ENCODE measurements around the gene PRKAR2A.

PRKAR2A gene

DNA sequence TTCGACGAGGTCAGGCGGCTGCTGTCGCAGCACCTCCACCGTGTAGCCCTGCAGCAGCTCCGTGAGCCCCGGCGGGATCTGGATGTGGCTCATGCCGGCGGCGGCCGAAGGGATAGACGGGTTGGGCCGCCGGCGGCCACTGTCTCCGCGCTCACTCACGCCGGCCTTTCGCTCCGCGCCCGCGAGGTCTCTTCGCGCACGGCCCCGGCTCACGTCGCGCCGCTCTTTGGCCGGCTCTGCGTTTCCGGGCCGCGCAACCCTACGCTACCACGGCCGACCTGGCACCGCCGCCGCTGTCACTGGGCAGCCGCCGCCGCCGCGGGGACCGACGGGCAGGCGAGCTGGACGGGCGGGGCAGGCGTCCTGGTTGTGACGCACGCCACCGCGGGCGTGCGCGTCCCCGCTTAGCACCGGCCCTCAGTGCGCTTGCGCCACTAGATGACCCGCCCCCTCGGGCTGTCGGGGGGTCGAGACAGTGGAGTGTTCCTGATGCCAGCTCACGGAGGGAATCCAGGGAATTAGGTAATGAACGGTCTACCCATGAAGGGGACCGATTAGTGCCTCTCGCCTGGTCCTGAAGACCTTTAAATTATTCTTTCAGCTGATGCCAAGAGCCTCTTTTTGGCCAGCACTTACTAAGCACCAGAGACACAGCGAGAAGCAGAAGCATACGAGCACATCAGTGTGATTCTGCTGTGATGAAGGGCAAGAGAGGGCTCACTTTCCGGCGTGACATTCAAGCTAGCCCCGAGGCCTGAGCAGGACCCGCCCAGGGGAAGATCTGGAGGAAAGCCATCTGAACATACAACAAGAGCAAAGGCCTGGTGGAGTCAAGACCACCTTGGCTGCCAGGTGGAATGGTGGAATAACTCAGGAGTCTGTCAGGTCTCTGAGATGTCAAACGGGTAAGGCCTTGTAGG lies at the start of gene PRKAR2A:
PRKAR2A (minus strand) TSS at position 371 of the 920 bp plus-strand sequence; CDS start at position 93, 278 bp downstream.
- DNase-seq = peak; percentile 90

DNA sequence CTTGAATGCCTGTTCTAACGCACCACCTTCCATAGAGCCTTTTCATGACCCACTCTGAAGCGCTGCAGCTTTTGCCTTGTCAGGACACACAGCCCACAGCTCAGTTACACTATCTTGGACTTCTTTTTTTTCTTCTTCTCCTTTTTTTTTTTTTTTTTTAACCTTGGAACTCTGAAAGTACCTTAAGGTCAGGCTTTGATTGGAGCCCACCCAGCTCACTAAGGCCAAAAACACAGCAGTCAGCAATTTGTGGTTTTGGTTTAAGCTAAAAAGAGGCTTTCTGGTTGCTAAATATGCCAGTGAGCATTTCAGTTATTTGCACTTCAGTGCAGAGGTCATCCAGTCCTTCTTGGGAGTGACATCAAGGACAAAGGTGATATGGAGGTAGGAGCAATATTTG lies 49.3 kb upstream of the PRKAR2A start:
- DNase-seq = no peak

DNA sequence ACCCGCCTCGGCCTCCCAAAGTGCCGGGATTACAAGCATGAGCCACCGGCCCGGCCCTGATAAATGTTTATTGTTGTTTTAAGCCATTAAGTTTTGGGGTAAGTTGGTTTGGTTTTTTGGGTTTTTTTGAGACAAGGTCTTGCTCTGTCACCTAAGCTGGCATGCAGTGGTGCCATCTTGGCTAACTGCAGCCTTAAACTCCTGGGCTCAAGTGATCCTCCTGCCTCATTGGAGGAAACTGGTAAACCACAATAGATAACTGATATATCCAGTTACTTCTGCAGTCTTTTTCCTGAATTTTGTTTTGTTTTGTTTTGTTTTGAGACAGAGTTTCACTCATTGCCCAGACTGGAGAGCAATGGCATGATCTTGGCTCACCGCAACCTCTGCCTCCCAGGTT lies 46.8 kb upstream of the PRKAR2A start:
- no peak for DNase-seq

DNA sequence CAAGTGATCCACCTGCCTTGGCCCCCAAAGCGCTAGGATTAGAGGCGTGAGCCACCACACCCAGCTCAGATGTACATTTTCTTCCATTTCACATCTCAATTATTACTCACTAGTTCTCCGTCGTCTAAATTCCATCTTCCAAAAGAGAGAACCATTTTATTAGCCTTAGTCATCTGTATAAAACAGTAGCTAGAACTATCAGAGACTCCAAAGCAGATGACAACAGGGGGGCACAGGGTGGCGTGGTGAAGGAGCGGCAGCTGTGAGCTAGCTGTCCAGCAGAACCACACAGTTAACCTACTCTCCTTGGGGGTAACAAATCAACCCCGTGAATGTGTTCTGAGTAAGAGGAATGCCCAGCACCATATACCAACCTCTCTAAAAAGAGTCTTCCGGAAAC lies 43.9 kb upstream of the PRKAR2A start:
- DNase-seq = no peak

DNA sequence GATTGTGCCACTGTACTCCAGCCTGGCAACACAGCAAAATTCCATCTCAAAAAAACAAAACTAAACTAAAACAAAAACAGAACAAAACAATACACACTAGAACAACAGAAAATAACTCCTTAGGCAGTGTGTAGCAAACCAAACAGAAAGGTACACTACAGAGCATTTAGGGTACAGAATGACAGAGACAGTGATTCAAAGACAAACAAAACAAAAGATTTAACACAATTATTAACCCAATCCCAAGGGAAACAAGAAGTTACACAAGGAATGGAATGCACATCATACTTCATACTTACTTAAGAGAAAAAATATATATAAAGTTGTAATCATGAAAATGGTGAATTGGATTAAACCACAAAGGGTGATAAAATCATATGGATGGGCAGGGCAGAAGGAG lies 38.1 kb upstream of the PRKAR2A start:
- no peak for DNase-seq

DNA sequence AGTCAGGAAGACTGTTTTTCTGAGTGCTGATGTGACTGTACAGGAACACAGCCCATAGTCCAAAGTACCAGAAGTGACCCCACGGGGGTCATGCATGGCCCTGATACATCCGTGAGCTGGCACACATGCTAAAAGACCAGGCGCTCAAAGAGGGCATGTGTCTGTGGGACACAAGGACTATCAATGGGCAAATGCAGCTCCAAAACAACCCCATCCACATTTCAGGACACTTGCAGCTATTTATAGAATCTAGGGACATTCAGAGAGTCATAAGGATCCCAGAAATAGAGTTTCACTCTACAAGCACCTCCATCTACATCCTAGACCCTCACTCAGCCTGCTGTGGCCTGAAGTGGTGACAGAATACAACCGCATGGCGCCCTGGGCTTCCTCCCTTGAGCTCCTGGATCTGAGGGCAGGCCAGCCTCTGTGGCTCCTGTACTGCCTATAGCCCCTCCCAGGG lies 34.0 kb upstream of the PRKAR2A start:
- no peak for DNase-seq

DNA sequence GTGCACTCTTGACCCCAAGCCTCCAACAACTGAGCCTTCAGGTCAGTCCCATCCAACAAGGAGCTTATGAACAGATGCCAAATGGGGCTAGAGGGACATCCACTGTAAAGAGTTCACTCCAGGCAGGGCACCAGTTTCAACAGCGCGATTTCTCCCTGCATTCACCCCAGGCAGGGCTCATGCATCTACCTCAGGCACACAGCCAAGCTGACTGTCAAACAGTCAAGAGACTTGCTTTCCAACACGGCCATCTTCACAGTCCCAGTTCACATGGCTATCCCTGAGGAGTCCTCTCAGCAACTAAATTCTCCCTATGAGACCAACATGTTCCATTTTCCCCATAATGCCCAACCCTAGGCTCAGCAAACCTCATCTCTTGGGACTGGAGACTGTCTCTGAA lies 33.3 kb upstream of the PRKAR2A start:
- DNase-seq = no peak

DNA sequence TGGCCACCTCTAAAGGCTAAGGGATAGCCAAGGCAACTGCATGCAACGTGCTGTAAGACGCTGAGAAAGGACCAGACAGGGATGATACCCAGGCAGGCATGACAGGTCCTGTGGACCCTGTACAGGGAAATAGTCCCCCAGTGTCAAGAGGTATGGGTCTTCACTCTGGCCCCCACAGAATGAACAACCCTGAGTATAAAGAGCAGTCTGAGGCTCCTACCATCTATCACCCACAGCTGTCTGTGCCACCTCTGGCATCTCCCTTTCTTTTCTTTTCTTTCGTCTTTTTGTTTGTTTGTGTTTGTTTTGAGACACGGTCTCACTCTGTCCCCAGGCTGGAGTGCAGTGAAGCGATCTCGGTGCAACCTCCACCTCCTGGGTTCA lies 32.3 kb upstream of the PRKAR2A start:
- DNase-seq = no peak

DNA sequence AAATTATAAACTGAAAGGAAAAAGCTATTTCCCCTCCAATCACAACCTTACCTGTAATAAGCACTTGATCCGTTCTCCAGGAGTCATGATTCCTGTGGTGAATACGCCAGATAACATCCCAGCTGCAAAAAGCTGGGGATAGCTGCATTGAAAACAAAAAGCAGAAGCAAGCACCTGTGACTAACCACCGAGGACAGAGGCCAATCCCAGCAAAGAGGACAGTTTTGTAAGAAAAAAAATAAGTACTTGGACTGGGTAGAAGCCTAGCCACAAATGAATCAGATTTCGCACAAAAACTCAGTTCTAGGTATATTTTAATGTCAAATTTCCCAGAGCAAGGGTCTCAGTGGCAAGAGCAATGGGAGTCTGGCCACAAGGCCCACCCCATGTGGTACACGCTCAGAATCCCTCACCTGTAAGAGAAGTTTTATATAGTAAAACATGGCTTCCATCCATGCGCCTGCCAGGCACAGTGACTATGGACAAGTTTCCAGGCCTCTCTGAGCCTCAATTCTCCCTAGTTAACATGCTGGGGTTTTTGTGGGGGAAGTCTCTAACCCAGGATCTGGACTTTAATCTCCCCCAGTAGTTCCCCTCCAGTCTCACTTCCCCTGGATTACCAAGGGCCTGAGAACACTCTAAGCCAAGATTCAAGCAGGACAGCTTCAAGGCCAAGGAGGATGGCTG lies 31.8 kb upstream of the PRKAR2A start:
- no peak for DNase-seq

DNA sequence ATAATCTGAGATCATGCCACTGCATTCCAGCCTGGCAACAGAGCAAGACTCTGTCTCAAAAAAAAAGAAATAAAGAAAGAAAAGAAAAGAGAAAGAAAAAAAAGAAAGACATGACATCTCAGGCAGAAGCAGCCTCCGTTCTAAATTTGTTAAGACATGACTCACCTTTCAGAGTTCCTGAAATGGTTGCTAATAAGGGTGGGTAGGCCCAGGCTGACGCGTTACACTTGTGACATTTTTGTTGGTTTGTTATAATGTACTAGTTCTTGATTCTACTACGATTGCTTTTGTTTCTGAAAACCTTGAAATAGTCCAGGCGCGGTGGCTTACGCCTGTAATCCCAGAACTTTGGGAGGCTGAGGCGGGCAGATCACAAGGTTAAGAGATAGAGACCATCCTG lies 30.0 kb upstream of the PRKAR2A start:
- no peak for DNase-seq

DNA sequence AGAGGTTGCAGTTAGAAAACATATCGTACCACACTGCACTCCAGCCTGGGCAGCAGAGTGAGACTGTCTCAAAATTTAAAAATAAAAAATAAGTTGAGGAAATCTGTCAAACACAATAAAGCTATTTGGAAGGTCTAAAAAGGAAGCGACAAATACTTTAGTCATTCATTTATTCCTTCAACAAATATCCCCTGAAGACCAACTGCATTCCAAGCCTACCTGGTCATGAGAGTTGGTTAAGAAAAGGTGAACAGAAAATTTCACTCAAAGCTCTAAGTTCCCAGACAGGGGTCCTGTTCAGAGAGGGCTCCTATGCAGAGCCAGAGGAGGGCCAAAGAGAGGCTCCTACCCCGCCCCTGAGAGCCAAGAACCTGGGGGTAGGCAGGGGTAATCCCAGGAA lies 15.4 kb upstream of the PRKAR2A start:
- DNase-seq = no peak

DNA sequence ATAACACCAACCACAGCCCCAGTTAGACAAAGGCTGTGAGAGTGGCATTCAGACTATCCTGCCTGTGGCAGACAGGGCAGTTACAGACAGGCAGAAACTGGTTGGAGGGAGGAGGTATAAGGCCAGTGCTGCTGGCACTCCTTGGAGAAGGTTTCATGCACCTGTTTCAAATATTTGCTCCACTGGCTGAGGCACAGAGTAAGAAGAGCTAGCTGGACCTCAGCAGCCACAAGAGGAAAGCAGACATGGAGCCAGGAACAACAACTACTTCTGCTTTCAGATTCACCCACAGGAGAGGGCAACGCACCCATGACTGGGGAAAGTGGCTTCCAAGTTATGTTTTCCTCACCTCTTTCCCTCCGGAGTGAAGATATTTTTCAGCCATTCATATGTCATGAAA lies 11.5 kb upstream of the PRKAR2A start:
- DNase-seq = no peak

DNA sequence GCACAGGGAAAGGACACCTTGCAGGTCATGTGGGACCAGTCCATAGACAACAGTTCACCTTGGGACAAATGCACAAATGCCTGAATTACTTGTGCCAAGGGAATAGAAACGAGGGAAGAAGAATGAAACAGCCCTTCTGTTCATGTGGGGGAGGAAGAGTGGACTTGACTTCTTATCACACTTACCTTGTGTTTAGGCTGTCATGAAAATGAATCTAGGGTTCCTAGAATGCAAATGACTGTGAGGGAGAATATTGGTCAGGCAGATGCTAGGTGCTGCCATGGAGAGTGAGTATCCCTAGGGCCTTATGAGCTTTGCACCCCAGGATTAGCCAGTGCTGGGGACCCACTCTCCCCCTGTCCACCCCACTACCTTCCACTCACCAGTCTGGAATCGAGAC lies 11.0 kb upstream of the PRKAR2A start:
- no peak for DNase-seq

DNA sequence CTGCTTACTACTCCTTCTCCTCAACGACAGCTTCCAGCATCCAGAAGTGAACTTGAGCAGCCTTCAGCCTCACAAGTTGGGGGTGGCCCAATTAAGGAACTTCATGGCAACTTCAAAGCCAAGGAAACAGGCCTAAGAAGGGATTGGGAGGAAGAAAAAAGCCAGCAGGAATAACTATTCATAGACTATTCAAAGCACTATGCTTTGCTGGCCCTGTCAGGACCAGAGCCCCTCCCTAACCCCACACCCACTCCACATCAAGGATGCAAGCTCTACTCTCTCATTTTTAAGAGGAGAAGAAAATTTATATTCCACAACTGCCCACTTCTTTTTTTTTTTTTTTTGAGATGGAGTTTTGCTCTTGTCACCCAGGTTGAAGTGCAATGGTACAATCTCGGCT lies 10.0 kb upstream of the PRKAR2A start:
- DNase-seq = no peak

DNA sequence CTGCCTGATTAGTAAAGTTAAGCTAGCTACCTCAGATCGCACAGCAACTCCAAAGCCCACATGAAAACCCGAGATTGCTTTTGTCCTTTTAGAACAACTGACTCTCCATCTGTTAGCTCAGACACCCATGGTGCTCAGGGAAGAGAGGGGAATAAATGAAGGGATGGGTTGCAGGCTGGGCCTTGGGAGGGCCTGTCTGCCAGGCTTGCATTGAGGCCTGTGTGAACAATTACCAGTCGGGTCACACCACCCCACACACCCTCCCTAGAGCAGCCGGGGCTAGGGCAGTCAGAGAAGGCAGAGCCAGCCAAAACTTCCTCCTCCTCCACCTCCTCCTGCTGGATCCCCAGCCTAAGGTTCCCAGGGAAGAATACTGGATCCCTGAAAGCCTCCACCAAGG lies 8.8 kb upstream of the PRKAR2A start:
- no peak for DNase-seq

DNA sequence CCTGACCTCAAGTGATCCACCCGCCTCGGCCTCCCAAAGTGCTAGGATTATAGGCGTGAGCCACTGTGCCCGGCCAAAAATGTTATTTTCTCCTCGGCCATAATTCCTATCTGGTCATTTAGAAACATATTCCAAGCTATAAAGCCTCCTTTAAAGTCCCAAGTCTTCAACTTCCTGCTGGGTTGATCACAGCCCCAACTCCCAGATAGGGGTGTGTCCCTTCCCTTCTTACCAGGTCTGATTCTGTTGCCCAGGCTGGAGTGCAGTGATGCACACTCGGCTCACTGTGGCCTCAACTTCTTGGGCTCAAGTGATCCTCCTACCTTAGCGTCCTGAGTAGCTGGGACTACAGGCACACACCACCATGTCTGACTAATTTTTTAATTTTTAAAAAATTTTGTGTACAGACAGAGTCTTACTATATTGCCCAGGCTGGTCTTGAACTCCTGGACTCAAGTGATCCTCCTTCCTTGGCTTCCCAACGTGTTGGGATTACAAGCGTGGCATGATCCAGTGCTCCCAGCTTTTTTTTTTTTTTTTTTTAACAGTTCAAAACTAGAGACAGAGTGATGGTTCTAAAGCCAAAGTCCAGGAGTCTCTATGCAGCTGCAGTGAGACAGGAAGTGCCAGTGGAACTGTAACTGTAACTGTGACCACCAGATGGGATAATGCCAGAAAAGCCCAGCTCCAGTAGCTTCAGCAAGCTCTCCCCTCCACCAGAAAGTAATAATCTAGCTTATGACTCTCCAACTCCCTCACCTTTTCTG lies 8.2 kb upstream of the PRKAR2A start:
- no peak for DNase-seq

DNA sequence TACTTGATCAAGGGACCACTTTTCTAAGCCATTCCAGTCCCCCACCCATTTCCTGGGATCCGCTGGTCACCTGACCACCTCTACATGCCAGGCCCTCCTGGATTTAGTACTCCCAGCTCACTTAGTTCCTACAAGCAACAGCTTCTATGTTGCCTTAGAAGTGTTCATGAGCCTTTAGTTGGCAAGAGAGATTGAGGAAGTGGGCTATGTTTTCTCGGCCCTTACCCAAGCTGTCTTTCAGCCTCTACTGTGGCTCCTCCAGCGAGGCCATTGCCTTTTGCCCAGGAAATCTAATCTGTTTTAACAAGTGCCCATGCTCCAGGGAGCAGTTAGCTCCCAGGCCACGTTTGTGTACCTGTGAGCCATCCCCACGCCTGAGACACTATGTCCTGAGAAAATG lies 4.5 kb upstream of the PRKAR2A start:
- DNase-seq = no peak

DNA sequence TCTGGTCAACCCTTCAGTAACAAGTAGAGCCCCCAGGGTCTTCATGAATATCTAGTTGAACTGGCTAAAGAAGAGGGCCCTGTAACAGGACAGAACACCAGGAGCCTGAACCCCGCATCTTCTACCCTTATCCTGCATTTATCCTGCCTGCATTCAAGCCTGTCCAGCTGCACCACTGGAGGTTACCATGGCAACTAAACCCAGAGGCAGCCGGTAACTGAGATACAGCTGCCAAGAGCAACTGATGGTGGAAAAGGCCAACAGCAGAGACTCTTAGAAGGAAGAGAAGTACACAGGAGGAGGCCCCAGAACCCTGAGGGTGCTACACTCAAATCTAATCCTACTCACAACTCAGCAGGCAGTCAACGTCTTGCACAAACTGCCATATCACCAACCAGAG lies 3.7 kb upstream of the PRKAR2A start:
- DNase-seq = no peak

DNA sequence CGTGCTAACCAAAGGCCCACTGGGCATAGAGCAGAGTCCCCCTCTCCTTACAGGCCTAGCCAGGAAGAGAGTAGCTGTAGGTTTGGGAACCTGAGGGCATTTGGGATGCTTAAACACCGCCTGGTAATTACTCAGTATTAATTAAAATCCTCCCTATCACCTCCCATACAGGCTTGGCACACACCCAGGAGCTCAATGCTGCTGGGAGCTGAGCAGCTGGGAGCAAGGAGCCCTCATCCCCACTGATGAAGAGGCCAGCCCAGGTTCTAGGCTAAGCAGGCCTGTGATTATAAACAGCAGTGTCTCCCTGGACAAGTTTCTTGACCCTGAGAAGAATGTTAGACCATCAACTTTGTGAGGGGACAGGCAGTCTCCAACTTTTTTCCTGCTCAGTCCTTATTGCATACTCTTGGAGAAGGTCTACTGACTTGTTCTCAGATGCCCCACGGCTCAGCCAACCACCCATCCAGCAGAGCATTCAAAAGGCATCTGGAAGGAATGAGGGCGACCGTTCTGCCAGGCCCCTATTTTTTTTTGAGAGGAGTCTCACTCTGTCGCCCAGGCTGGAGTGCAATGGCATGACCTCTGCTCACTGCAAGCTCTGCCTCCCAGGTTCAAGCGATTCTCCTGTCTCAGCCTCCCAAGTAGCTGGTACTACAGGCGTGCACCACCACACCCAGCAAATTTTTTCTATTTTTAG lies 1.3 kb upstream of the PRKAR2A start:
- no peak for DNase-seq

DNA sequence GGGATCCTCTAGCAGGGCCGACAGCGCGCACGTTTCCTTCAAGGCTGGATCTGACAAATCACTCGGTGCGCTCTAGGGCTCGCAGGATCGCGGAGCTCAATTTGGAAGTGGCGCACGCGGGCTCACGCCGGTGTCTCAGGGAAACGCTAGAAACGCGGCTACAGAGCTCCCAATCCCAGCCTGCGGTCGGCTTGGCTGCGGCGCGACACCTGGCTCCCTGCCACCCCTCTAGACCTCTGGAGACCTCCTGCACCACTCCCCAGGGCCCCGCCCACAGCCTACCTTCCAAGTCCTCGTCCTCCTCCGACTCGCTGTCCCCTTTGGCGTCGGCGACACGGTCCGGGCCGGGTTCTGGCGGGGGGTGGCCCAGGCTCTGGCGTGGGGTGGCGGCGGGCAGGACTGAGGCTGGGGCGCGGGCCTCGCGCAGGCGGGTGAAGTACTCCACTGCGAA lies 596 bp downstream of the PRKAR2A start:
- peak; percentile 57 for DNase-seq

DNA sequence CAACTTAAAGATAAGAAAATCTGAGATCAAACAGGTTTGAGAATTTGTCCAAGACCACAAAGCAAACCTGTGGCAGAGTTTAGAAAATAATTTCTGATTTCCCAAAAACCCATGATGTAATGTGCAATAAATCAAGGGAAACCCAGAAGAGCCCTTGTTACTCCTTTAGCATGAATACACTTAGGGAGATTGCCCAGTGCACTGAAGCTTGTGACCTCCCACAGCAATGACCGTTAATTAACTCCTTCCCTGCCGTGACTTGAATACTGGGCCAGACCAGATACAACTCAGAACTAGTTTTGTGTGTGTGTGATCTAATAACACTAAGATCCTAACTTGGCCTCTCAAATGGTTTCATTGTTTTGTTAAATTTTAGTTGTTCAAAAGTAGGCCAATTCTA lies 2.5 kb downstream of the PRKAR2A start:
- no peak for DNase-seq

DNA sequence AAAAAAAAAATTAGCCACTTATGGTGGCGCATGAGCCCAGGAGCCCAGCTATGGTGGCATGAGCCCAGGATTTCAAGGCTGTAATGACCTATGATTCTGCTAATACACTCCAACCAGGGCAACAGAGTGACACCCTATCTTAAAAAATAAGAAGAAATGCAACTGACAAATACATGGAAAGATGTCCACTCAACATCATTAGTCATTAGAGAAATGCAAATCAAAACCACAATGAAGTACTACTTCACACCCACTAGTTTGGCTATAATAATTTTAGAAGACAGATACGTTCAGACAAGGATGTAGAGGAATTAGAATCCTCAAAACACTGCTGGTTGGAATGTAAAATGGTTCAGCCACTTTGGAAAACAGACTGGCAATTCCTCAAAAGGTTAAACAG lies 10.5 kb downstream of the PRKAR2A start:
- DNase-seq = no peak
